HepG2 (cell line): ENCODE data around the gene CHD9. TPM values are rescaled to one million over a fixed set of nuclear protein-coding genes. Genes with fewer than 3 reads are reported as not detected.

ENCODE experiments used
- ETV6 ChIP-seq: sonication (generic); formaldehyde crosslinking; conservative IDR thresholded peaks from 2 replicates; pipeline ENCODE4 v1.4.0; 2020; ENCODE audit warnings: missing genetic modification reagents
- FOXK2 ChIP-seq: fragments of 450-650 bp; IDR thresholded peaks from 2 replicates; pipeline ENCODE4 v1.6.1; 2016
- GABPB1 ChIP-seq: IDR thresholded peaks from 2 replicates; pipeline ENCODE4 v1.6.1; 2016; ENCODE audit warnings: mild to moderate bottlenecking, missing genetic modification reagents, moderate library complexity, missing compliant biosample characterization
- GFI1 ChIP-seq: sonication (generic); formaldehyde crosslinking; IDR thresholded peaks from 2 replicates; pipeline ENCODE4 v1.5.0; 2020; ENCODE audit warnings: missing genetic modification reagents, mild to moderate bottlenecking, borderline replicate concordance
- KAT7 ChIP-seq: IDR thresholded peaks from 2 replicates; pipeline ENCODE4 v1.6.1; 2018; ENCODE audit warnings: borderline replicate concordance, missing compliant biosample characterization
- NFKBIZ ChIP-seq: IDR thresholded peaks from 2 replicates; pipeline ENCODE4 v1.6.1; 2018; ENCODE audit warnings: missing genetic modification reagents, missing compliant biosample characterization
- PHF21A ChIP-seq: sonication (generic); formaldehyde crosslinking; IDR thresholded peaks from 2 replicates; pipeline ENCODE4 v1.5.0; 2020; ENCODE audit warnings: mild to moderate bottlenecking, missing genetic modification reagents
- RCOR2 ChIP-seq: IDR thresholded peaks from 2 replicates; pipeline ENCODE4 v1.6.1; 2016; ENCODE audit warnings: missing biosample characterization, missing genetic modification reagents
- TCF7 ChIP-seq: sonication (generic); IDR thresholded peaks from 2 replicates; pipeline ENCODE4 v1.6.1; 2016; ENCODE audit warnings: antibody characterized with exemption, low read depth
- THAP11 ChIP-seq: IDR thresholded peaks from 2 replicates; pipeline ENCODE4 v1.6.1; 2016; ENCODE audit warnings: missing biosample characterization, missing genetic modification reagents
- ZNF12 ChIP-seq: sonication (generic); formaldehyde crosslinking; IDR thresholded peaks from 2 replicates; pipeline ENCODE4 v1.5.0; 2020; ENCODE audit warnings: missing genetic modification reagents
- ZNF292 ChIP-seq: sonication (generic); formaldehyde crosslinking; IDR thresholded peaks from 2 replicates; pipeline ENCODE4 v1.8.1; 2022; ENCODE audit warnings: mild to moderate bottlenecking, low read depth, missing genetic modification reagents, borderline replicate concordance
- ZNF335 ChIP-seq: sonication (generic); formaldehyde crosslinking; IDR thresholded peaks from 2 replicates; pipeline ENCODE4 v1.4.0; 2020; ENCODE audit warnings: missing genetic modification reagents
- ZNF775 ChIP-seq: sonication (generic); formaldehyde crosslinking; IDR thresholded peaks from 2 replicates; pipeline ENCODE4 v1.4.0; 2020; ENCODE audit warnings: missing genetic modification reagents, mild to moderate bottlenecking, moderate library complexity, borderline replicate concordance
- ZNF879 ChIP-seq: sonication (generic); formaldehyde crosslinking; IDR thresholded peaks from 2 replicates; pipeline ENCODE4 v1.8.1; 2023; ENCODE audit warnings: missing genetic modification reagents
- polyA plus RNA-seq, 8 experiments: library from polyadenylated mRNA; depleted of rRNA in 3 of 8; stranded (reverse) in 7 of 8; unstranded in 1 of 8; fragments of >200 nt; fragmentation: Illumina TruSeq in 4 of 8; extraction: Trizol in 4 of 8; gene quantifications; 2 replicates each; pipeline versions ENCODE4 v1.2.1 to v1.2.3, GENCODE V29; 2011 to 2016; ENCODE audit warnings: low read depth in 4 of 8, missing spikeins in 1 of 8, mixed read lengths in 1 of 8; ENCODE audit not compliant: insufficient read depth in 1 of 8
- total RNA-seq, 5 experiments: library from RNA; depleted of rRNA; stranded (reverse); fragments of >200 nt; fragmentation: Illumina TruSeq; extraction: Trizol; gene quantifications; 2 replicates each; pipeline ENCODE4 v1.2.3, GENCODE V29; 2016; ENCODE audit warnings: low read depth in 1 of 5
- TF ChIP-seq, protein P1 (sequence below): IDR thresholded peaks from 2 replicates; pipeline ENCODE4 v1.6.1; 2018; ENCODE audit warnings: missing genetic modification reagents, mild to moderate bottlenecking, missing compliant biosample characterization
- TF ChIP-seq, protein P2 (sequence below): sonication (generic); formaldehyde crosslinking; IDR thresholded peaks from 2 replicates; pipeline ENCODE4 v1.5.1; 2020; ENCODE audit warnings: mild to moderate bottlenecking, missing genetic modification reagents, borderline replicate concordance
- TF ChIP-seq, protein P3 (sequence below): sonication (generic); formaldehyde crosslinking; IDR thresholded peaks from 2 replicates; pipeline ENCODE4 v1.8.0; 2022; ENCODE audit warnings: missing genetic modification reagents, mild to moderate bottlenecking, borderline replicate concordance
- TF ChIP-seq, protein P4 (sequence below): sonication (generic); IDR thresholded peaks from 2 replicates; pipeline ENCODE4 v1.6.1; 2016; ENCODE audit warnings: low read depth, borderline replicate concordance
- TF ChIP-seq, protein P5 (sequence below): sonication (generic); formaldehyde crosslinking; IDR thresholded peaks from 2 replicates; pipeline ENCODE4 v1.8.1; 2022; ENCODE audit warnings: mild to moderate bottlenecking, missing genetic modification reagents

Gene CHD9
- total and polyA plus RNA-seq, 2 of the 13 experiments (the other 11 are each of a cell fraction or from before 2014, with no cell fraction given): 23.4 to 27.7 TPM

DNA sequence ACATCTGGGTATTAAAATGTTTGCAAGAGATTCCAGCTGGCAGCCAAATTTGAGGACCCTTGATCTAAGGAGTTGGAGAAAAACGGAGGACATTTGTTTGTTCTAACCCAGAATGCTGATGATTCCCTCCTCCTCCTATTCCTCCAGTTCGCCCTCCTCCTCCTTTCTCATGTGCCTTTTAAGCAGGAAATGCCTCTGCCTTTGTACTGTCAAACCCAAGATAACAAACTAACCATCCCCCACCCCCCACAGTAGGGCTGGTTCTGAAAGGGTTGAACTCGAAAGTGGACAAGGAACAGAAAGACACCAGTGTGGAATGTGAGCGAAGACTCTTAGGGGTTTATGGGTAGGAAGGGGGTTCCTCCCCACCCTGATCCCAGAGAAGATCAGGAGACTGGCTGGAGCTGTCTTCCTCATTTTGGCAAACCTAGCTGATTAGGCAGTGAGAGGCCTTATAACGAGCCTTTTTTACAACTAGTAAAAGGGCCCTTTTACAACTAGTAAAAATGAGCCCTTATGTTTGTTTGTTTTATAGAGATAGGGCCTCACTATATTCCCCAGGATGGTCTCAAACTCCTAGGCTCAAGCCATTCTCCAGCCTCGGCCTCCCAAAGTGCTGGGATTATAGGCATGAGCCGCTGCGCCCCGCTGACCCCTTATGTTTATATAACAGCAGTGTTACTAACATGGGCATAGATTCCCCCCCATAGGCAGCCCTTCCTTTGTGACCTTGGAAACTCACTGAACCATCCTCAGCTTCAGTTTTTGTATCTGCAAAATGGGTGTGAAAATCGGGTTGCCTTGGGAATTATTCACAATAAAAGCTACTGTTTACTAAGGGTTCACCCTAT, 975 bp downstream of the CHD9 start (continued):
- TF ChIP-seq, protein P1, sequence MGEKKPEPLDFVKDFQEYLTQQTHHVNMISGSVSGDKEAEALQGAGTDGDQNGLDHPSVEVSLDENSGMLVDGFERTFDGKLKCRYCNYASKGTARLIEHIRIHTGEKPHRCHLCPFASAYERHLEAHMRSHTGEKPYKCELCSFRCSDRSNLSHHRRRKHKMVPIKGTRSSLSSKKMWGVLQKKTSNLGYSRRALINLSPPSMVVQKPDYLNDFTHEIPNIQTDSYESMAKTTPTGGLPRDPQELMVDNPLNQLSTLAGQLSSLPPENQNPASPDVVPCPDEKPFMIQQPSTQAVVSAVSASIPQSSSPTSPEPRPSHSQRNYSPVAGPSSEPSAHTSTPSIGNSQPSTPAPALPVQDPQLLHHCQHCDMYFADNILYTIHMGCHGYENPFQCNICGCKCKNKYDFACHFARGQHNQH (CRISPR knock-in tag): 0 out of 2 replicates have a peak, but pooled peaks have one; percentile 14
- TF ChIP-seq PHF21A (CRISPR knock-in tag): peak; percentile 1; the same call in 1 of the 2 replicates
- no peak for TF ChIP-seq ZNF775 (CRISPR knock-in tag)
- no peak for TF ChIP-seq NFKBIZ
- TF ChIP-seq ZNF879 (CRISPR knock-in tag): no peak
- no peak; the same call in 1 of the 2 replicates for TF ChIP-seq KAT7
- TF ChIP-seq TCF7: peak; percentile 37
- no peak; the same call in 1 of the 2 replicates for TF ChIP-seq THAP11 (CRISPR knock-in tag)
- peak; percentile 85; the same call in 1 of the 2 replicates for TF ChIP-seq RCOR2
- TF ChIP-seq, protein P2, sequence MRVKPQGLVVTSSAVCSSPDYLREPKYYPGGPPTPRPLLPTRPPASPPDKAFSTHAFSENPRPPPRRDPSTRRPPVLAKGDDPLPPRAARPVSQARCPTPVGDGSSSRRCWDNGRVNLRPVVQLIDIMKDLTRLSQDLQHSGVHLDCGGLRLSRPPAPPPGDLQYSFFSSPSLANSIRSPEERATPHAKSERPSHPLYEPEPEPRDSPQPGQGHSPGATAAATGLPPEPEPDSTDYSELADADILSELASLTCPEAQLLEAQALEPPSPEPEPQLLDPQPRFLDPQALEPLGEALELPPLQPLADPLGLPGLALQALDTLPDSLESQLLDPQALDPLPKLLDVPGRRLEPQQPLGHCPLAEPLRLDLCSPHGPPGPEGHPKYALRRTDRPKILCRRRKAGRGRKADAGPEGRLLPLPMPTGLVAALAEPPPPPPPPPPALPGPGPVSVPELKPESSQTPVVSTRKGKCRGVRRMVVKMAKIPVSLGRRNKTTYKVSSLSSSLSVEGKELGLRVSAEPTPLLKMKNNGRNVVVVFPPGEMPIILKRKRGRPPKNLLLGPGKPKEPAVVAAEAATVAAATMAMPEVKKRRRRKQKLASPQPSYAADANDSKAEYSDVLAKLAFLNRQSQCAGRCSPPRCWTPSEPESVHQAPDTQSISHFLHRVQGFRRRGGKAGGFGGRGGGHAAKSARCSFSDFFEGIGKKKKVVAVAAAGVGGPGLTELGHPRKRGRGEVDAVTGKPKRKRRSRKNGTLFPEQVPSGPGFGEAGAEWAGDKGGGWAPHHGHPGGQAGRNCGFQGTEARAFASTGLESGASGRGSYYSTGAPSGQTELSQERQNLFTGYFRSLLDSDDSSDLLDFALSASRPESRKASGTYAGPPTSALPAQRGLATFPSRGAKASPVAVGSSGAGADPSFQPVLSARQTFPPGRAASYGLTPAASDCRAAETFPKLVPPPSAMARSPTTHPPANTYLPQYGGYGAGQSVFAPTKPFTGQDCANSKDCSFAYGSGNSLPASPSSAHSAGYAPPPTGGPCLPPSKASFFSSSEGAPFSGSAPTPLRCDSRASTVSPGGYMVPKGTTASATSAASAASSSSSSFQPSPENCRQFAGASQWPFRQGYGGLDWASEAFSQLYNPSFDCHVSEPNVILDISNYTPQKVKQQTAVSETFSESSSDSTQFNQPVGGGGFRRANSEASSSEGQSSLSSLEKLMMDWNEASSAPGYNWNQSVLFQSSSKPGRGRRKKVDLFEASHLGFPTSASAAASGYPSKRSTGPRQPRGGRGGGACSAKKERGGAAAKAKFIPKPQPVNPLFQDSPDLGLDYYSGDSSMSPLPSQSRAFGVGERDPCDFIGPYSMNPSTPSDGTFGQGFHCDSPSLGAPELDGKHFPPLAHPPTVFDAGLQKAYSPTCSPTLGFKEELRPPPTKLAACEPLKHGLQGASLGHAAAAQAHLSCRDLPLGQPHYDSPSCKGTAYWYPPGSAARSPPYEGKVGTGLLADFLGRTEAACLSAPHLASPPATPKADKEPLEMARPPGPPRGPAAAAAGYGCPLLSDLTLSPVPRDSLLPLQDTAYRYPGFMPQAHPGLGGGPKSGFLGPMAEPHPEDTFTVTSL (CRISPR knock-in tag): peak; percentile 65; the same call in 1 of the 2 replicates
- TF ChIP-seq, protein P3, sequence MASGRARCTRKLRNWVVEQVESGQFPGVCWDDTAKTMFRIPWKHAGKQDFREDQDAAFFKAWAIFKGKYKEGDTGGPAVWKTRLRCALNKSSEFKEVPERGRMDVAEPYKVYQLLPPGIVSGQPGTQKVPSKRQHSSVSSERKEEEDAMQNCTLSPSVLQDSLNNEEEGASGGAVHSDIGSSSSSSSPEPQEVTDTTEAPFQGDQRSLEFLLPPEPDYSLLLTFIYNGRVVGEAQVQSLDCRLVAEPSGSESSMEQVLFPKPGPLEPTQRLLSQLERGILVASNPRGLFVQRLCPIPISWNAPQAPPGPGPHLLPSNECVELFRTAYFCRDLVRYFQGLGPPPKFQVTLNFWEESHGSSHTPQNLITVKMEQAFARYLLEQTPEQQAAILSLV: no peak
- no peak for TF ChIP-seq ZNF335 (CRISPR knock-in tag)
- TF ChIP-seq, protein P4, sequence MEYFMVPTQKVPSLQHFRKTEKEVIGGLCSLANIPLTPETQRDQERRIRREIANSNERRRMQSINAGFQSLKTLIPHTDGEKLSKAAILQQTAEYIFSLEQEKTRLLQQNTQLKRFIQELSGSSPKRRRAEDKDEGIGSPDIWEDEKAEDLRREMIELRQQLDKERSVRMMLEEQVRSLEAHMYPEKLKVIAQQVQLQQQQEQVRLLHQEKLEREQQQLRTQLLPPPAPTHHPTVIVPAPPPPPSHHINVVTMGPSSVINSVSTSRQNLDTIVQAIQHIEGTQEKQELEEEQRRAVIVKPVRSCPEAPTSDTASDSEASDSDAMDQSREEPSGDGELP: no peak
- TF ChIP-seq ETV6 (CRISPR knock-in tag): no peak
- no peak for TF ChIP-seq GFI1 (CRISPR knock-in tag)
- TF ChIP-seq FOXK2: no peak
- no peak for TF ChIP-seq GABPB1
- TF ChIP-seq, protein P5, sequence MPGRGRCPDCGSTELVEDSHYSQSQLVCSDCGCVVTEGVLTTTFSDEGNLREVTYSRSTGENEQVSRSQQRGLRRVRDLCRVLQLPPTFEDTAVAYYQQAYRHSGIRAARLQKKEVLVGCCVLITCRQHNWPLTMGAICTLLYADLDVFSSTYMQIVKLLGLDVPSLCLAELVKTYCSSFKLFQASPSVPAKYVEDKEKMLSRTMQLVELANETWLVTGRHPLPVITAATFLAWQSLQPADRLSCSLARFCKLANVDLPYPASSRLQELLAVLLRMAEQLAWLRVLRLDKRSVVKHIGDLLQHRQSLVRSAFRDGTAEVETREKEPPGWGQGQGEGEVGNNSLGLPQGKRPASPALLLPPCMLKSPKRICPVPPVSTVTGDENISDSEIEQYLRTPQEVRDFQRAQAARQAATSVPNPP: no peak
- peak; percentile 20; the same call in 1 of the 2 replicates for TF ChIP-seq ZNF292 (CRISPR knock-in tag)
- TF ChIP-seq ZNF12 (CRISPR knock-in tag): 0 out of 2 replicates have a peak, but pooled peaks have one; percentile 25
